ENCODE data around the gene TIE1. TPM values are rescaled to one million over a fixed set of nuclear protein-coding genes. Genes with fewer than 3 reads are reported as not detected.

The TIE1 gene
- total and polyA plus RNA-seq, 7 donors: 1.2 to 33.8 (median 9.5) TPM

GRCh38 chr1:43272576-43273571, 27.9 kb upstream of the TIE1 start:
- intact Hi-C loops (cut with DNase I): no loop called here
- peaks cover 6 to 39% (median 20%) of the 10 kb centered on the region in 3 donors for H3K27me3 ChIP-seq

GRCh38 chr1:43273708-43274107, 27.1 kb upstream of the TIE1 start:
- TF ChIP-seq EP300 (IDR thresholded peaks at IDR 0.05) (no peak), POLR2A (IDR thresholded peaks at IDR 0.05) (no peak), POLR2AphosphoS5 (IDR thresholded peaks at IDR 0.05) (no peak)
- TF ChIP-seq, protein P1, sequence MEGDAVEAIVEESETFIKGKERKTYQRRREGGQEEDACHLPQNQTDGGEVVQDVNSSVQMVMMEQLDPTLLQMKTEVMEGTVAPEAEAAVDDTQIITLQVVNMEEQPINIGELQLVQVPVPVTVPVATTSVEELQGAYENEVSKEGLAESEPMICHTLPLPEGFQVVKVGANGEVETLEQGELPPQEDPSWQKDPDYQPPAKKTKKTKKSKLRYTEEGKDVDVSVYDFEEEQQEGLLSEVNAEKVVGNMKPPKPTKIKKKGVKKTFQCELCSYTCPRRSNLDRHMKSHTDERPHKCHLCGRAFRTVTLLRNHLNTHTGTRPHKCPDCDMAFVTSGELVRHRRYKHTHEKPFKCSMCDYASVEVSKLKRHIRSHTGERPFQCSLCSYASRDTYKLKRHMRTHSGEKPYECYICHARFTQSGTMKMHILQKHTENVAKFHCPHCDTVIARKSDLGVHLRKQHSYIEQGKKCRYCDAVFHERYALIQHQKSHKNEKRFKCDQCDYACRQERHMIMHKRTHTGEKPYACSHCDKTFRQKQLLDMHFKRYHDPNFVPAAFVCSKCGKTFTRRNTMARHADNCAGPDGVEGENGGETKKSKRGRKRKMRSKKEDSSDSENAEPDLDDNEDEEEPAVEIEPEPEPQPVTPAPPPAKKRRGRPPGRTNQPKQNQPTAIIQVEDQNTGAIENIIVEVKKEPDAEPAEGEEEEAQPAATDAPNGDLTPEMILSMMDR (IDR thresholded peaks at IDR 0.05): no peak
- Histone ChIP-seq H3K36me3 (no peaks in the 10 kb centered on the region), H3K27me3 (peaks cover 6 to 39% (median 20%) of the 10 kb centered on the region in 3 donors), H3K4me1 (peaks cover 0 to 8% (median 0%) of the 10 kb centered on the region in 4 donors), H3K9me3 (no peaks in the 10 kb centered on the region), H3K4me3 (no peak overlapping the region), H3K27ac (no peak overlapping the region)
- WGBS, 2 donors: 80 to 92% methylated on average over 7 of the region's 7 CpGs
- peak; percentile 34 for DNase-seq
- intact Hi-C loops (cut with DNase I): no loop called here

More at GRCh38 chr1:43272576-43273571, 27.9 kb upstream of the TIE1 start:
- no peak for TF ChIP-seq EP300 (IDR thresholded peaks at IDR 0.05)
- no peak for TF ChIP-seq POLR2A (IDR thresholded peaks at IDR 0.05)
- TF ChIP-seq, protein P1 (IDR thresholded peaks at IDR 0.05): no peak
- TF ChIP-seq POLR2AphosphoS5 (IDR thresholded peaks at IDR 0.05): no peak
- Histone ChIP-seq H3K9me3 (no peaks in the 10 kb centered on the region), H3K36me3 (no peaks in the 10 kb centered on the region), H3K4me3 (no peak overlapping the region), H3K27ac (no peak overlapping the region), H3K4me1 (peaks cover 0 to 8% (median 0%) of the 10 kb centered on the region in 4 donors)
- WGBS, 2 donors: 97% methylated on average over 46 of the region's 46 CpGs
- DNase-seq: peak; percentile 40

DNA sequence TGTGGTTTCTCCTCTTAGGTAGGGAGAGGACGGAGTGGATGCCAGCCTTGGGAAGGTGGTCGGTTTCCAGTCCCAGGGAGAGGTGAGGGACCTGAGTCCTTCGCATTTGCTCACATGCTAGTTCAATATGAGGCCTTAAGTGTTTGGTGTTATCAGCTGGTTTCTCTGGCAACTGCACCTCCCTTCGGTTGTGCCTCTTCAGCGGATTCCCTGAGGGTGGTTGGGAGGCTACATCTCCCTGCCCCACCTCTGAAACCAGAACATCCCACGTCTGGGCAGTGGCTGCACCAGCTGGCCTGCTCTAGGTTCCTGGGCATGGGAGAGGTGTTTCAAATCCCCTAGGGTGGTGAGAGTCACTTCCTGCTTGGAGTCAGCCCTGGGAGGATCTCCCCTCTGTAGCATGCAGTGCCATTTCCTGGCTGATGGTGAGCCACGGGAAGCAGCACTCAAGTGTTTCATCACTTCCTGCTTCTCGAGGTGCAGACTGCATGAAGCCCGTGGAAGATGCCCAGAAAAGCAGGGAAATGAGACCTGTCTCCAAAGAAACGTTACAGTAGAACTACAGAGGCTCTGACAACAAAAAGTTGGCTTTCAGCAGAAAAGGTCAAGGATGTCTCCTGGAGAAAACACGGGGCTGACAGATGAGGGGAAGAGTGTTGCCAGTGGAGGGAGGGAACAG, 26.5 kb upstream of the TIE1 start:
- Histone ChIP-seq H3K27me3 (peaks cover 6 to 39% (median 20%) of the 10 kb centered on the region in 3 donors), H3K4me3 (no peak overlapping the region), H3K4me1 (peaks cover 0 to 8% (median 0%) of the 10 kb centered on the region in 4 donors), H3K9me3 (no peaks in the 10 kb centered on the region), H3K27ac (no peak overlapping the region), H3K36me3 (no peaks in the 10 kb centered on the region)
- peak; percentile 60 for DNase-seq
- WGBS, 2 donors: 38 to 50% methylated on average over 11 of the region's 11 CpGs
- intact Hi-C loops (cut with DNase I): no loop called here
- TF ChIP-seq, protein P1 (IDR thresholded peaks at IDR 0.05): no peak
- no peak for TF ChIP-seq POLR2A (IDR thresholded peaks at IDR 0.05)
- TF ChIP-seq EP300 (IDR thresholded peaks at IDR 0.05): no peak
- no peak for TF ChIP-seq POLR2AphosphoS5 (IDR thresholded peaks at IDR 0.05)

DNA sequence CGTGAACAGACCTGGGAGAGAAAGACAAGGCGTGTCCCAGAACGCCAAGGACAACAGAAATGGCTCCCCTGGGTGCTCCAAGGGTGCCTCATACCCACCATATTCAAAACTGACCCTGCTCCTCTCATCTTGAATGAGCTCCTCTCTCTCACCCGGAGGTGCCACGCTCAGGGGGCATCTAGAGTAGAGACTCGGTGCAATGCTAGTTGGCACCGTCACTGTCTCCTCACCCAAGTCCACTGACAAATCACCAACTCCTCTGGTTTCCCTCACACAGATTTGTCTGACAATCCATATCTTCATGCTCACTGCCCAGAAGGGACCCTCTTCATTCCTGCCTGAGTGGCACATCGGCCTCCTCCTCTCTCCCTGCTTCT, 26.0 kb upstream of the TIE1 start:
- no peak overlapping the region for H3K4me3 ChIP-seq
- no peaks in the 10 kb centered on the region for H3K9me3 ChIP-seq
- 72 to 94% methylated on average over 8 of the region's 8 CpGs for WGBS, 2 donors
- no peak for TF ChIP-seq POLR2A (IDR thresholded peaks at IDR 0.05)
- no peak for TF ChIP-seq EP300 (IDR thresholded peaks at IDR 0.05)
- TF ChIP-seq, protein P1 (IDR thresholded peaks at IDR 0.05): no peak
- TF ChIP-seq POLR2AphosphoS5 (IDR thresholded peaks at IDR 0.05): no peak
- H3K27ac ChIP-seq: no peak overlapping the region
- DNase-seq: peak; percentile 36
- peaks cover 0 to 8% (median 0%) of the 10 kb centered on the region in 4 donors for H3K4me1 ChIP-seq
- intact Hi-C loops (cut with DNase I): no loop called here
- H3K36me3 ChIP-seq: no peaks in the 10 kb centered on the region
- H3K27me3 ChIP-seq: peaks cover 6 to 34% (median 20%) of the 10 kb centered on the region in 3 donors
